Iris pigment epithelial cell (primary cell): Measurements from ENCODE around the gene NDUFB2.
"Not testable (repeated sequence)": the region's sequence is repeated elsewhere in the genome, so short reads cannot be mapped to it uniquely, and the experiment has no call there.

Experiments used
- DNase-seq: peaks from one replicate; pipeline ENCODE4 v3.0.0-alpha.2; 2011; ENCODE audit warnings: low read depth

NDUFB2 gene

GRCh38 chr7:140672382-140673062 is 24.0 kb upstream of the NDUFB2 start, which contains the start of gene ADCK2:
ADCK2 (plus strand) TSS chr7:140672945; CDS start chr7:140673331, 386 bp downstream.
- DNase-seq = no peak

GRCh38 chr7:140673063-140673773 is 23.3 kb upstream of the NDUFB2 start:
- DNase-seq = no peak

- DNase-seq = no peak
Observed at GRCh38 chr7:140673774-140674155, 22.7 kb upstream of the NDUFB2 start.

GRCh38 chr7:140674356-140674800 is 22.1 kb upstream of the NDUFB2 start:
- no peak for DNase-seq

- peak; percentile 62 for DNase-seq
Observed at GRCh38 chr7:140674899-140675701, 21.4 kb upstream of the NDUFB2 start.

GRCh38 chr7:140675726-140676125 is 20.8 kb upstream of the NDUFB2 start:
- no peak for DNase-seq

GRCh38 chr7:140676306-140676705 is 20.2 kb upstream of the NDUFB2 start:
- DNase-seq = no peak

- not testable (repeated sequence) for DNase-seq
Observed at GRCh38 chr7:140676956-140677355, 19.6 kb upstream of the NDUFB2 start.

GRCh38 chr7:140677496-140677895 is 19.0 kb upstream of the NDUFB2 start:
- no peak for DNase-seq

GRCh38 chr7:140678081-140678815 is 18.3 kb upstream of the NDUFB2 start:
- DNase-seq = no peak

GRCh38 chr7:140678816-140679130 is 17.7 kb upstream of the NDUFB2 start:
- no peak for DNase-seq

- DNase-seq = no peak
Observed at GRCh38 chr7:140679186-140679585, 17.3 kb upstream of the NDUFB2 start.

GRCh38 chr7:140680886-140681285 is 15.6 kb upstream of the NDUFB2 start:
- DNase-seq = no peak

- DNase-seq = no peak
Observed at GRCh38 chr7:140681766-140682165, 14.7 kb upstream of the NDUFB2 start.

- no peak for DNase-seq
Observed at GRCh38 chr7:140683657-140684056, 12.9 kb upstream of the NDUFB2 start.

GRCh38 chr7:140684066-140684950 is 12.2 kb upstream of the NDUFB2 start:
- no peak for DNase-seq

GRCh38 chr7:140685407-140686087 is 11.0 kb upstream of the NDUFB2 start:
- DNase-seq = no peak

GRCh38 chr7:140686921-140687320 is 9.6 kb upstream of the NDUFB2 start:
- DNase-seq = no peak

GRCh38 chr7:140688341-140688740 is 8.2 kb upstream of the NDUFB2 start:
- no peak for DNase-seq
